ENCODE measurements around the gene MLLT3.

The MLLT3 gene

DNA sequence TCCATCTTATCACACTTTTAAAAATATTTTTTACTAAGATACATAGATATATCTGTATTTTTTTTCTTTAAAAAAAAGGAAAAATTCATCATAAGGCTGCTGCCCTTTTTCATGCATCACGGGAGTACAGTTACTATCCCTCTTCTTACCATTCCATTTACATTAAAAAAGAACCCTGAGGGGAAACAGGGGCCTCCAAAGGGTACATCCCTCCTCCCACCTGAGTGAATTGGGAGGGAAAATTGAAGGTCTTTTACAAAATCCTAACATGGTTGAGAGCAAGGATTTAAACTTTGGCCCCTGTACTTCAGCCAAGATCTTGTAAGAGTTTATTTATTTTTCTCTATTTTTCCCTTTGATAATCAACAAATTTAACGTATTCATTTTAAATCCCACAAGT, 319.2 kb downstream of the MLLT3 start:
- Histone ChIP-seq H2AFZ (ENCODE audit: insufficient read depth, low read length, poor library complexity) (no peak overlapping the region), H3K27ac (ENCODE audit: low read depth, low read length) (no peak overlapping the region), H3K14ac (ENCODE audit: low read length) (no peak overlapping the region), H3K36me3 (ENCODE audit: control insufficient read depth in 1 of 2, insufficient read depth in 2 of 2, low read length in 2 of 2) (no peaks in the 10 kb centered on the region), H4K12ac (ENCODE audit: low read depth, low read length) (no peak overlapping the region), H4K91ac (ENCODE audit: low read depth, low read length) (no peak overlapping the region), H3K9me3 (ENCODE audit: insufficient read depth, low read depth, low read length) (no peaks in the 10 kb centered on the region), H2AK5ac (ENCODE audit: low read length) (no peak overlapping the region), H4K8ac (ENCODE audit: low read depth, low read length) (no peak overlapping the region), H2BK120ac (ENCODE audit: insufficient read depth, low read length, poor library complexity) (no peak overlapping the region), H3K27me3 (ENCODE audit: insufficient read depth, low read length) (no peaks in the 10 kb centered on the region), H3K18ac (ENCODE audit: low read length) (no peak overlapping the region), H3K23ac (ENCODE audit: low read length) (no peak overlapping the region), H2BK5ac (ENCODE audit: low read depth, low read length, poor library complexity) (no peak overlapping the region), H3K4me1 (ENCODE audit: control insufficient read depth in 1 of 2, insufficient read depth in 2 of 2, low read length in 2 of 2) (no peaks in the 10 kb centered on the region), H3K9ac (ENCODE audit: low read length) (no peak overlapping the region), H3K79me2 (ENCODE audit: control insufficient read depth, insufficient read depth, low read length, poor library complexity) (no peaks in the 10 kb centered on the region), H3K4me3 (ENCODE audit: low read depth, low read length) (no peak overlapping the region), H2BK12ac (ENCODE audit: low read length) (no peak overlapping the region), H3K4ac (ENCODE audit: low read depth, low read length) (no peak overlapping the region), H3K4me2 (ENCODE audit: low read length) (no peak overlapping the region), H3K79me1 (ENCODE audit: low read length) (no peaks in the 10 kb centered on the region)
- no CpG with 5 or more reads among the region's 2 CpGs for WGBS (ENCODE audit: extremely low coverage, insufficient coverage, insufficient read length)
- DNase-seq, result no peak

DNA sequence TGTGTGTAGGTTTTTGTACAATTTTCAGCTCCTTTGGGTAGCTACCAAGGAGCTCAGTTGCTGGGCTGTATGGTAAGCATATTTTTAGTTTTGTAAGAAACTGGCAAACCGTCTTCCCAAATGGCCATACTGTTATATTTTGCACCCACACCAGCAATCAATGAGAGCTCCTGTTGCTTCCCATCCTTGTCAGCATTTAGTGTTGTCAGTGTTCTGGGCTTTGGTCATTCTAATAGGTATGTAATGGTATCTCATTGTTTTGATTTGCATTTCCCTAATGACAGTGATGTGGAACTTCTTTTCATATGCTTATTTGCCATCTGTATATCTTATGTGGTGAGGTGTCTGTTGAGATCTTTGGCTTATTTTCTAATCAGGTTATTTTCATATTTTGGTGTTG, 320.1 kb downstream of the MLLT3 start:
- Histone ChIP-seq H3K4me3 (ENCODE audit: low read depth, low read length) (no peak overlapping the region), H2AFZ (ENCODE audit: insufficient read depth, low read length, poor library complexity) (no peak overlapping the region), H2BK120ac (ENCODE audit: insufficient read depth, low read length, poor library complexity) (no peak overlapping the region), H4K12ac (ENCODE audit: low read depth, low read length) (no peak overlapping the region), H2AK5ac (ENCODE audit: low read length) (no peak overlapping the region), H3K18ac (ENCODE audit: low read length) (no peak overlapping the region), H3K27me3 (ENCODE audit: insufficient read depth, low read length) (no peaks in the 10 kb centered on the region), H4K8ac (ENCODE audit: low read depth, low read length) (no peak overlapping the region), H3K4ac (ENCODE audit: low read depth, low read length) (no peak overlapping the region), H3K14ac (ENCODE audit: low read length) (no peak overlapping the region), H3K9me3 (ENCODE audit: insufficient read depth, low read depth, low read length) (no peaks in the 10 kb centered on the region), H3K27ac (ENCODE audit: low read depth, low read length) (no peak overlapping the region), H2BK5ac (ENCODE audit: low read depth, low read length, poor library complexity) (no peak overlapping the region), H3K79me2 (ENCODE audit: control insufficient read depth, insufficient read depth, low read length, poor library complexity) (no peaks in the 10 kb centered on the region), H3K4me2 (ENCODE audit: low read length) (no peak overlapping the region), H3K23ac (ENCODE audit: low read length) (no peak overlapping the region), H3K36me3 (ENCODE audit: control insufficient read depth in 1 of 2, insufficient read depth in 2 of 2, low read length in 2 of 2) (no peaks in the 10 kb centered on the region), H2BK12ac (ENCODE audit: low read length) (no peak overlapping the region), H3K4me1 (ENCODE audit: control insufficient read depth in 1 of 2, insufficient read depth in 2 of 2, low read length in 2 of 2) (peaks cover 0 to 6% of the 10 kb centered on the region in 2 experiments), H4K91ac (ENCODE audit: low read depth, low read length) (no peak overlapping the region), H3K9ac (ENCODE audit: low read length) (no peak overlapping the region), H3K79me1 (ENCODE audit: low read length) (no peaks in the 10 kb centered on the region)
- no CpG with 5 or more reads among the region's 1 CpG for WGBS (ENCODE audit: extremely low coverage, insufficient coverage, insufficient read length)
- DNase-seq, result no peak

- H3K4me2 ChIP-seq (ENCODE audit: low read length), result no peak overlapping the region
- H2BK12ac ChIP-seq (ENCODE audit: low read length), result no peak overlapping the region
- H4K12ac ChIP-seq (ENCODE audit: low read depth, low read length), result no peak overlapping the region
- no CpG with 5 or more reads among the region's 2 CpGs for whole genome bisulfite sequencing (ENCODE audit: extremely low coverage, insufficient coverage, insufficient read length)
- no peak overlapping the region for H3K4ac ChIP-seq (ENCODE audit: low read depth, low read length)
- no peak overlapping the region for H2AK5ac ChIP-seq (ENCODE audit: low read length)
- H4K91ac ChIP-seq (ENCODE audit: low read depth, low read length), result no peak overlapping the region
- no peak overlapping the region for H2BK120ac ChIP-seq (ENCODE audit: insufficient read depth, low read length, poor library complexity)
- H3K79me1 ChIP-seq (ENCODE audit: low read length), result no peaks in the 10 kb centered on the region
- no peaks in the 10 kb centered on the region for H3K36me3 ChIP-seq (ENCODE audit: control insufficient read depth in 1 of 2, insufficient read depth in 2 of 2, low read length in 2 of 2)
- DNase-seq, result no peak
- peaks cover 0 to 6% of the 10 kb centered on the region in 2 experiments for H3K4me1 ChIP-seq (ENCODE audit: control insufficient read depth in 1 of 2, insufficient read depth in 2 of 2, low read length in 2 of 2)
- H3K27me3 ChIP-seq (ENCODE audit: insufficient read depth, low read length), result no peaks in the 10 kb centered on the region
- H3K9ac ChIP-seq (ENCODE audit: low read length), result no peak overlapping the region
- no peak overlapping the region for H3K4me3 ChIP-seq (ENCODE audit: low read depth, low read length)
- H3K23ac ChIP-seq (ENCODE audit: low read length), result no peak overlapping the region
- H4K8ac ChIP-seq (ENCODE audit: low read depth, low read length), result no peak overlapping the region
- H3K27ac ChIP-seq (ENCODE audit: low read depth, low read length), result no peak overlapping the region
- no peak overlapping the region for H2AFZ ChIP-seq (ENCODE audit: insufficient read depth, low read length, poor library complexity)
- H3K9me3 ChIP-seq (ENCODE audit: insufficient read depth, low read depth, low read length), result no peaks in the 10 kb centered on the region
- H2BK5ac ChIP-seq (ENCODE audit: low read depth, low read length, poor library complexity), result no peak overlapping the region
- no peak overlapping the region for H3K14ac ChIP-seq (ENCODE audit: low read length)
- H3K18ac ChIP-seq (ENCODE audit: low read length), result no peak overlapping the region
- H3K79me2 ChIP-seq (ENCODE audit: control insufficient read depth, insufficient read depth, low read length, poor library complexity), result no peaks in the 10 kb centered on the region
These were observed 321.7 kb downstream of the MLLT3 start for GRCh38 chr9:20300430-20301115.

DNA sequence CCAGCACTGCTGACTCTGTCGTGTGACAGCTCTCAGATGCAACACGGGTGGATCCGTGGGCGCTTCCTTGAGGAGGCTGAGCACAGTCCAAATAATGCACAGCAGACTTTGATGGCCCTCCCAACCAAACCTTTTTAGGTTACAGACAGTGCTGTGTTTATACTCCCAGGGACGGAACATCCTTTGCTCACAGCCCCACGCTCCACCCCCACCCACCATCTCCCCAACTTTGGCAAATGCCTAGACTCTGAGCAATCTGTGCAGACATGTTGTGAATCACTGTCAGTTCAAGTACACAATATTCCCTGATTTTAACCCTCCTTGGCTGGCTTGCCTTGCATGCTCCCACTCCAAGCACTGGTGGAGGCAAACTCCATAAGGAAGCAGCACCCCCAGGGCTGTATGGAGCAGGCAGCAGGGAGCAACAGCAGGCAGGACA, 324.6 kb downstream of the MLLT3 start:
- Histone ChIP-seq H3K79me1 (ENCODE audit: low read length) (no peaks in the 10 kb centered on the region), H3K36me3 (ENCODE audit: control insufficient read depth in 1 of 2, insufficient read depth in 2 of 2, low read length in 2 of 2) (no peaks in the 10 kb centered on the region), H3K4me3 (ENCODE audit: low read depth, low read length) (no peak overlapping the region), H3K4me1 (ENCODE audit: control insufficient read depth in 1 of 2, insufficient read depth in 2 of 2, low read length in 2 of 2) (peaks cover 0 to 6% of the 10 kb centered on the region in 2 experiments), H3K27me3 (ENCODE audit: insufficient read depth, low read length) (no peaks in the 10 kb centered on the region), H2BK5ac (ENCODE audit: low read depth, low read length, poor library complexity) (no peak overlapping the region), H3K9ac (ENCODE audit: low read length) (no peak overlapping the region), H3K27ac (ENCODE audit: low read depth, low read length) (no peak overlapping the region), H4K91ac (ENCODE audit: low read depth, low read length) (no peak overlapping the region), H2AFZ (ENCODE audit: insufficient read depth, low read length, poor library complexity) (no peak overlapping the region), H4K8ac (ENCODE audit: low read depth, low read length) (no peak overlapping the region), H3K18ac (ENCODE audit: low read length) (no peak overlapping the region), H2AK5ac (ENCODE audit: low read length) (no peak overlapping the region), H2BK12ac (ENCODE audit: low read length) (no peak overlapping the region), H3K4me2 (ENCODE audit: low read length) (no peak overlapping the region), H3K79me2 (ENCODE audit: control insufficient read depth, insufficient read depth, low read length, poor library complexity) (no peaks in the 10 kb centered on the region), H3K23ac (ENCODE audit: low read length) (no peak overlapping the region), H4K12ac (ENCODE audit: low read depth, low read length) (no peak overlapping the region), H3K9me3 (ENCODE audit: insufficient read depth, low read depth, low read length) (no peaks in the 10 kb centered on the region), H3K14ac (ENCODE audit: low read length) (no peak overlapping the region), H2BK120ac (ENCODE audit: insufficient read depth, low read length, poor library complexity) (no peak overlapping the region), H3K4ac (ENCODE audit: low read depth, low read length) (no peak overlapping the region)
- no CpG with 5 or more reads among the region's 6 CpGs for WGBS (ENCODE audit: extremely low coverage, insufficient coverage, insufficient read length)
- DNase-seq, result no peak

Measured in trophoblast cell (in vitro differentiated cells and primary cell).